H9 (cell line): Measurements from ENCODE around the gene ZNF341. TPM values are rescaled to one million over a fixed set of nuclear protein-coding genes. Genes with fewer than 3 reads are reported as not detected.
A peak's percentile ranks its signal among the peaks of the same experiment; 100 is the strongest.

Source experiments
- DNase-seq: peaks from one replicate; pipeline ENCODE4 v3.0.0-alpha.2; 2017
- H2AFZ ChIP-seq: one replicate; pipeline ENCODE4 v1.6.1; 2013; ENCODE audit warnings: mild to moderate bottlenecking, low read length, control low read depth, moderate library complexity
- H2AK5ac ChIP-seq: 2 replicates; pipeline ENCODE4 v1.6.1; 2013; ENCODE audit warnings: low read length, control low read depth, mixed read lengths; ENCODE audit not compliant: insufficient read length
- H2BK120ac ChIP-seq: one replicate; pipeline ENCODE4 v1.6.1; 2013; ENCODE audit warnings: low read depth, mild to moderate bottlenecking, low read length, control low read depth, inconsistent platforms; ENCODE audit not compliant: poor library complexity, severe bottlenecking
- H2BK12ac ChIP-seq: 2 replicates; pipeline ENCODE4 v1.6.1; 2013; ENCODE audit warnings: low read length, control low read depth, mixed read lengths, low read depth; ENCODE audit not compliant: insufficient read length
- H2BK15ac ChIP-seq: 2 replicates; pipeline ENCODE4 v1.6.1; 2013; ENCODE audit warnings: low read depth, low read length, control low read depth
- H2BK20ac ChIP-seq: one replicate; pipeline ENCODE4 v1.6.1; 2013; ENCODE audit warnings: low read depth, mild to moderate bottlenecking, low read length, control low read depth, inconsistent platforms; ENCODE audit not compliant: poor library complexity, severe bottlenecking
- H2BK5ac ChIP-seq: 2 replicates; pipeline ENCODE4 v1.6.1; 2013; ENCODE audit warnings: low read length, control low read depth, mixed read lengths; ENCODE audit not compliant: insufficient read length
- H3K14ac ChIP-seq: 2 replicates; pipeline ENCODE4 v1.6.1; 2013; ENCODE audit warnings: low read length, control low read depth; ENCODE audit not compliant: insufficient read depth
- H3K18ac ChIP-seq: 2 replicates; pipeline ENCODE4 v1.6.1; 2013; ENCODE audit warnings: low read depth, mild to moderate bottlenecking, mixed read lengths, low read length, control low read depth; ENCODE audit not compliant: insufficient read length
- H3K23ac ChIP-seq: 2 replicates; pipeline ENCODE4 v1.6.1; 2013; ENCODE audit warnings: low read length, control low read depth, mixed read lengths, low read depth; ENCODE audit not compliant: insufficient read length
- H3K23me2 ChIP-seq: 2 replicates; pipeline ENCODE4 v1.6.1; 2013; ENCODE audit warnings: low read depth, mild to moderate bottlenecking, mixed read lengths, low read length, control low read depth; ENCODE audit not compliant: insufficient read length, poor library complexity, severe bottlenecking
- H3K27ac ChIP-seq: 2 replicates; pipeline ENCODE4 v1.5.1; 2013; ENCODE audit warnings: low read length, control low read depth, mixed read lengths, low read depth; ENCODE audit not compliant: insufficient read length
- H3K27me3 ChIP-seq: 2 replicates; pipeline ENCODE4 v1.6.1; 2013; ENCODE audit warnings: low read length, control low read depth, inconsistent platforms; ENCODE audit not compliant: insufficient read depth
- H3K4ac ChIP-seq: 2 replicates; pipeline ENCODE4 v1.6.1; 2013; ENCODE audit warnings: low read depth, mild to moderate bottlenecking, control low read depth, inconsistent platforms, low read length, moderate library complexity
- H3K4me1 ChIP-seq: 2 replicates; pipeline ENCODE4 v1.6.1; 2013; ENCODE audit warnings: low read length, control low read depth, inconsistent platforms; ENCODE audit not compliant: insufficient read depth
- H3K4me2 ChIP-seq: 2 replicates; pipeline ENCODE4 v1.6.1; 2013; ENCODE audit warnings: low read length, control low read depth, mixed read lengths; ENCODE audit not compliant: insufficient read length, insufficient read depth
- H3K56ac ChIP-seq: 2 replicates; pipeline ENCODE4 v1.6.1; 2013; ENCODE audit warnings: low read depth, mild to moderate bottlenecking, mixed read lengths, low read length, control low read depth; ENCODE audit not compliant: insufficient read length
- H3K79me1 ChIP-seq: 2 replicates; pipeline ENCODE4 v1.6.1; 2013; ENCODE audit warnings: low read depth, mild to moderate bottlenecking, moderate library complexity, low read length, control low read depth, inconsistent platforms; ENCODE audit not compliant: insufficient read depth, poor library complexity, severe bottlenecking
- H3K79me2 ChIP-seq: 2 replicates; pipeline ENCODE4 v1.6.1; 2013; ENCODE audit warnings: low read length, control low read depth, inconsistent platforms; ENCODE audit not compliant: insufficient read depth
- H3K9ac ChIP-seq: 2 replicates; pipeline ENCODE4 v1.6.1; 2013; ENCODE audit warnings: low read length, control low read depth, mixed read lengths; ENCODE audit not compliant: insufficient read length; ENCODE audit errors: extremely low read depth
- H3K9me3 ChIP-seq: one replicate; pipeline ENCODE4 v1.6.1; 2013; ENCODE audit warnings: low read depth, low read length, inconsistent platforms; ENCODE audit not compliant: control insufficient read depth
- H3T11ph ChIP-seq: one replicate; pipeline ENCODE4 v1.6.1; 2013; ENCODE audit warnings: mild to moderate bottlenecking, low read length, control low read depth, inconsistent platforms
- H4K20me1 ChIP-seq: one replicate; pipeline ENCODE4 v1.6.1; 2013; ENCODE audit not compliant: control insufficient read depth, insufficient read length, insufficient read depth
- H4K5ac ChIP-seq: 2 replicates; pipeline ENCODE4 v1.6.1; 2013; ENCODE audit warnings: low read depth, mild to moderate bottlenecking, mixed read lengths, low read length, control low read depth; ENCODE audit not compliant: insufficient read length
- H4K8ac ChIP-seq: replicated peaks from 2 replicates; pipeline ENCODE4 v1.6.1; 2013; ENCODE audit warnings: low read length, control low read depth, mixed read lengths, low read depth; ENCODE audit not compliant: insufficient read length
- H4K91ac ChIP-seq: 2 replicates; pipeline ENCODE4 v1.6.1; 2013; ENCODE audit warnings: low read depth, mild to moderate bottlenecking, moderate library complexity, mixed read lengths, low read length, control low read depth; ENCODE audit not compliant: insufficient read length
- H3K27ac Mint-ChIP-seq, 3 experiments: 2 replicates in 2 of 3; 3 replicates in 1 of 3; pipeline ENCODE4 v1.8.0; 2020 to 2021; ENCODE audit warnings: mixed read lengths in 3 of 3, mild to moderate bottlenecking in 1 of 3, moderate library complexity in 1 of 3
- H3K27me3 Mint-ChIP-seq: 2 replicates; pipeline ENCODE4 v1.8.0; 2021; ENCODE audit warnings: low read depth, mild to moderate bottlenecking, moderate library complexity, mixed read lengths
- H3K36me3 Mint-ChIP-seq, 3 experiments: 2 replicates in 2 of 3; 3 replicates in 1 of 3; pipeline ENCODE4 v1.8.0; 2020 to 2021; ENCODE audit warnings: low read depth in 3 of 3, mixed read lengths in 3 of 3; ENCODE audit not compliant: insufficient read depth in 1 of 3
- H3K4me1 Mint-ChIP-seq, 2 experiments: 2 replicates each; pipeline ENCODE4 v1.8.0; 2020; ENCODE audit warnings: mixed read lengths in 2 of 2
- H3K4me3 Mint-ChIP-seq, 2 experiments: 2 replicates in 1 of 2; 3 replicates in 1 of 2; pipeline ENCODE4 v1.8.0; 2020 to 2021; ENCODE audit warnings: mild to moderate bottlenecking in 2 of 2, mixed read lengths in 2 of 2, moderate library complexity in 1 of 2
- H3K9me3 Mint-ChIP-seq, 2 experiments: 2 replicates in 1 of 2; 3 replicates in 1 of 2; pipeline ENCODE4 v1.8.0; 2020; ENCODE audit warnings: mild to moderate bottlenecking in 2 of 2, mixed read lengths in 2 of 2, moderate library complexity in 1 of 2
- CTCF ChIP-seq: fragments of 200-600 bp; sonication (generic); conservative IDR thresholded peaks from 3 replicates; pipeline ENCODE4 v1.8.0; 2021; ENCODE audit warnings: antibody characterized with exemption, mild to moderate bottlenecking
- WGBS: extraction: QIAGEN DNeasy Blood & Tissue Kit; methylation state at CpG from one replicate; pipeline ENCODE4 v1.1.7; 2013; ENCODE audit warnings: missing lambda C conversion rate, low lambda C conversion rate, mixed read lengths; ENCODE audit not compliant: insufficient read length; ENCODE audit errors: extremely low coverage; 5-methylcytosine and 5-hydroxymethylcytosine counted together
- total RNA-seq: library from RNA; stranded (reverse); gene quantifications from 2 replicates; pipeline ENCODE4 v1.2.1, GENCODE V29; 2021

The ZNF341 gene
- total RNA-seq, 1 experiment from 2014 or later = 5.2 TPM

- peaks cover 10% of the 10 kb centered on the region; the same call in 1 of the 2 replicates for H3K79me2 ChIP-seq
- H3K4me2 ChIP-seq = peak overlapping the region; percentile 73
- no peak overlapping the region for H3K23ac ChIP-seq
- H3K27me3 Mint-ChIP-seq = no peaks in the 10 kb centered on the region
- peak overlapping the region; percentile 77; the same call in 1 of the 2 replicates for H3K14ac ChIP-seq
- H4K5ac ChIP-seq = no peak overlapping the region
- no CpG with 5 or more reads among the region's 14 CpGs for WGBS
- TF ChIP-seq CTCF = no peak
- H2AFZ ChIP-seq = no peak overlapping the region
- H3K36me3 Mint-ChIP-seq = no peaks in the 10 kb centered on the region; a peak in 2 of 7 replicates
- H3K9ac ChIP-seq = peak overlapping the region; percentile 85
- H3K9me3 Mint-ChIP-seq = no peaks in the 10 kb centered on the region; a peak in 1 of 5 replicates
- no peak overlapping the region for H4K8ac ChIP-seq
- no peak overlapping the region for H3K27ac ChIP-seq
- no peaks in the 10 kb centered on the region for H3K9me3 ChIP-seq
- peak overlapping the region; percentile 18 to 98 (median 78) for H3K27ac Mint-ChIP-seq
- no peak overlapping the region for H2BK15ac ChIP-seq
- no peak overlapping the region for H2BK20ac ChIP-seq
- no peak overlapping the region for H3T11ph ChIP-seq
- H2BK120ac ChIP-seq = no peak overlapping the region
- no peak overlapping the region for H3K4ac ChIP-seq
- H3K79me1 ChIP-seq = peaks cover 6% of the 10 kb centered on the region
- peaks cover 13% of the 10 kb centered on the region for H3K23me2 ChIP-seq
- no peaks in the 10 kb centered on the region for H4K20me1 ChIP-seq
- no peak overlapping the region for H3K18ac ChIP-seq
- peaks cover 17 to 22% of the 10 kb centered on the region in 2 experiments for H3K4me1 Mint-ChIP-seq
- H3K56ac ChIP-seq = no peak overlapping the region
- no peaks in the 10 kb centered on the region for H3K27me3 ChIP-seq
- H3K4me1 ChIP-seq = no peaks in the 10 kb centered on the region
- H2BK5ac ChIP-seq = no peak overlapping the region
- H2BK12ac ChIP-seq = no peak overlapping the region
- H2AK5ac ChIP-seq = no peak overlapping the region
- no peak overlapping the region for H4K91ac ChIP-seq
- peak overlapping the region; percentile 93 to 100 for H3K4me3 Mint-ChIP-seq
- DNase-seq = no peak
These were observed 80.5 kb downstream of the ZNF341 start for GRCh38 chr20:33812152-33812849.
